Esophagus (tissue), 2 donors: Measurements from ENCODE around the gene TBC1D30. TPM values are rescaled to one million over a fixed set of nuclear protein-coding genes. Genes with fewer than 3 reads are reported as not detected.
"Not testable (repeated sequence)": the region's sequence is repeated elsewhere in the genome, so short reads cannot be mapped to it uniquely, and the experiment has no call there.

Source experiments
- H3K27ac ChIP-seq, 2 donors: one replicate each; pipeline ENCODE4 v1.5.1; 2013; ENCODE audit warnings: low read depth in 2 of 2, mild to moderate bottlenecking in 2 of 2, inconsistent platforms in 1 of 2, low read length in 1 of 2, moderate library complexity in 1 of 2
- H3K27me3 ChIP-seq, 2 donors: one replicate each; pipeline ENCODE4 v1.6.1; 2013; ENCODE audit warnings: low read length in 2 of 2, control low read depth in 1 of 2, mild to moderate bottlenecking in 1 of 2; ENCODE audit not compliant: insufficient read depth in 2 of 2, control insufficient read depth in 1 of 2
- H3K36me3 ChIP-seq, 2 donors: one replicate each; pipeline ENCODE4 v1.6.1; 2013; ENCODE audit warnings: low read length in 1 of 2; ENCODE audit not compliant: control insufficient read depth in 2 of 2, insufficient read depth in 2 of 2
- H3K4me1 ChIP-seq, 2 donors: one replicate each; pipeline ENCODE4 v1.6.1; 2013; ENCODE audit warnings: low read length in 1 of 2; ENCODE audit not compliant: control insufficient read depth in 2 of 2, insufficient read depth in 2 of 2
- H3K4me3 ChIP-seq, 2 donors: one replicate each; pipeline ENCODE4 v1.5.1; 2013; ENCODE audit warnings: low read length in 2 of 2, mild to moderate bottlenecking in 2 of 2, low read depth in 1 of 2, moderate library complexity in 1 of 2
- H3K9me3 ChIP-seq, 2 donors: one replicate each; pipeline ENCODE4 v1.6.1; 2013; ENCODE audit warnings: mild to moderate bottlenecking in 2 of 2, low read depth in 1 of 2, low read length in 1 of 2, moderate library complexity in 1 of 2; ENCODE audit not compliant: control insufficient read depth in 2 of 2, insufficient read depth in 1 of 2
- WGBS, 2 donors: extraction: QIAGEN DNeasy Blood & Tissue Kit; methylation state at CpG; one replicate each; pipeline ENCODE4 v1.1.7; 2013; 5-methylcytosine and 5-hydroxymethylcytosine counted together
- polyA plus RNA-seq, 2 donors: library from polyadenylated mRNA; stranded (reverse); fragments of 200-250 nt; gene quantifications; one replicate each; pipeline ENCODE4 v1.2.3, GENCODE V29; 2013
- donor health status: healthy with polysubstance abuse.
- donor health status: Bipolar disorder and iron deficiency.

Gene TBC1D30
- polyA plus RNA-seq, 2 donors, result 0.18 to 0.66 TPM

- no peaks in the 10 kb centered on the region for H3K27me3 ChIP-seq
- H3K4me1 ChIP-seq, result no peaks in the 10 kb centered on the region
- 89 to 91% methylated on average over 5 of the region's 5 CpGs for WGBS, 2 donors
These were observed 16.7 kb downstream of the TBC1D30 start for GRCh38 chr12:64840949-64841717.

GRCh38 chr12:64848409-64848808 lies 24.0 kb downstream of the TBC1D30 start:
- not testable (repeated sequence) for H3K27me3 ChIP-seq, H3K4me1 ChIP-seq

More at GRCh38 chr12:64840949-64841717, 16.7 kb downstream of the TBC1D30 start:
- H3K27ac ChIP-seq, result no peak overlapping the region
- no peaks in the 10 kb centered on the region for H3K36me3 ChIP-seq
- H3K4me3 ChIP-seq, result no peak overlapping the region
- H3K9me3 ChIP-seq, result no peaks in the 10 kb centered on the region

DNA sequence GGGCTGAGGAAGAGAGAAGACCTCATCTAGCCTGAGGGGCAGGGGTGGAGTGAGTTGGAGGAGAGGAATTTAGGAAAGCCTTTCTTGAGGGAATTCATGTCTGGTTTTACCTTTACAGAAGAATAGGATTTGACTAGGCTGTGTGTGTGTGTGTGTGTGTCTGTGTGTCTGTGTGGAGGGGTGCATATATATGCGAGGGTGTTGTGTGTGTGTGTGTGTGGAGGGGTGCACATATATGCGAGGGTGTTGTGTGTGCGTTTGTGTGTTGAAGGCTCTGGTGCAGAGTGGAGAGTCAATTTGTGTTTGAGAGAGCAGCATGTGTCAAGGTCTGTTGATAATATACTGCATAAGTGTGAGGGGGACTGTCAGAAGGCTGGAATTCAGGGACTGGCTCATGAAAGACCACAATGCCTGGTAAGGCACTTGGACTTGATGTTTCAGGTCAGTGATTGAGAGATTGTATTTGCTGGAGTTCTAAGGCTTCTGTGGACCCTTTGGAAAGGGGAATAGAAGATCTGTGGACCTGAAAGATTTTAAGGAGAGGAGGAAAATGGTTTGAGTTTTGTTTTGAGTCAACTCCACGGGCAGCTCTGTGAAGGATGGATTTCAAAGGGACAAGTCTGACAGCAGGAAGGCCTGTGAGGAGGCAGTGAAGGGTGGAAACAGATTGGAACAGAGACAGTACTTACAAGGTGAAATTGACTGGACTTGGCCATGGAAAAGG lies 34.6 kb downstream of the TBC1D30 start:
- Histone ChIP-seq H3K36me3 (no peaks in the 10 kb centered on the region), H3K4me1 (no peaks in the 10 kb centered on the region), H3K4me3 (no peak overlapping the region), H3K27me3 (no peaks in the 10 kb centered on the region), H3K9me3 (no peaks in the 10 kb centered on the region), H3K27ac (no peak overlapping the region)
- 86 to 87% methylated on average over 4 of the region's 4 CpGs for WGBS, 2 donors

More at GRCh38 chr12:64848409-64848808, 24.0 kb downstream of the TBC1D30 start:
- H3K36me3 ChIP-seq, H3K9me3 ChIP-seq, H3K27ac ChIP-seq, H3K4me3 ChIP-seq: not testable (repeated sequence)
- WGBS, 2 donors, result 92 to 95% methylated on average over 4 of the region's 4 CpGs

DNA sequence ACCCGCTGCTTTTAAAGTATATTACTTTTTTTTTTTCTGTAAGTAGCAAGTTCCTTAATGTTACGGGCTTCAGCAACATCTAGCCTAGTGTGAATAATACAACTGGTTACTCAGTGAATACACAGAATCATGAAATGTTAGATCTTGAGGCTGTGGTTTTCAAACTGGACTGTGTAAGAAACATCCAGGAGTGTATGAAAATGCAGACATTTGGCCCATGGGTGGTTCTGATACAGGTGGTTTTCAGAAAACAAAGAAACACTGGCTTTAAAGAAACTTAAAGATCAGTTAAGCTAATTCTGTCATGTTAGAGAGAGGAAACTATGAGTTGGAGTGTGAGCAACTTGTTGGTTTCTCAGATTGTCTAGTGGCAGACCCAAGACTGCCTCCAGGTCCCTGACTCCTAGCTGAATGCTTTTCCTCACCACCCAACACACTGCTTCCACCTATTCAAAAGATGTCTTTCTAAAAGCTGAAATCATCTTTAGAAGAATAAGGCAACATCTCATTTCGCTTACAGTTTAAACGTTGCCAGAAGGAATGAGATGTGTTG lies 36.1 kb downstream of the TBC1D30 start:
- WGBS, 2 donors, result 91 to 94% methylated on average over 4 of the region's 4 CpGs
- H3K9me3 ChIP-seq, result no peaks in the 10 kb centered on the region
- no peak overlapping the region for H3K4me3 ChIP-seq
- no peaks in the 10 kb centered on the region for H3K27me3 ChIP-seq
- no peak overlapping the region for H3K27ac ChIP-seq
- no peaks in the 10 kb centered on the region for H3K4me1 ChIP-seq
- no peaks in the 10 kb centered on the region for H3K36me3 ChIP-seq

GRCh38 chr12:64864319-64864718 lies 39.9 kb downstream of the TBC1D30 start:
- no peaks in the 10 kb centered on the region for H3K27me3 ChIP-seq
- H3K4me3 ChIP-seq, result no peak overlapping the region
- H3K4me1 ChIP-seq, result no peaks in the 10 kb centered on the region
- H3K27ac ChIP-seq, result no peak overlapping the region
- H3K9me3 ChIP-seq, result no peaks in the 10 kb centered on the region
- no peaks in the 10 kb centered on the region for H3K36me3 ChIP-seq
- 49 to 52% methylated on average over 5 of the region's 5 CpGs for WGBS, 2 donors

GRCh38 chr12:64875186-64875585 lies 50.7 kb downstream of the TBC1D30 start:
- Histone ChIP-seq H3K9me3 (peaks cover 0 to 3% of the 10 kb centered on the region in 2 donors), H3K36me3 (no peaks in the 10 kb centered on the region), H3K27me3 (no peaks in the 10 kb centered on the region), H3K4me3 (no peak overlapping the region), H3K4me1 (no peaks in the 10 kb centered on the region), H3K27ac (no peak overlapping the region)
- WGBS, 2 donors, result 87 to 91% methylated on average over 17 of the region's 17 CpGs

- whole genome bisulfite sequencing, 2 donors, result 92 to 95% methylated on average over 12 of the region's 12 CpGs
- H3K9me3 ChIP-seq, result peaks cover 0 to 3% of the 10 kb centered on the region in 2 donors
These were observed 52.1 kb downstream of the TBC1D30 start for GRCh38 chr12:64876388-64877071.

GRCh38 chr12:64877363-64878004 lies 53.0 kb downstream of the TBC1D30 start:
- Histone ChIP-seq H3K9me3 (peaks cover 0 to 3% of the 10 kb centered on the region in 2 donors), H3K4me1 (no peaks in the 10 kb centered on the region), H3K27me3 (no peaks in the 10 kb centered on the region), H3K36me3 (no peaks in the 10 kb centered on the region), H3K27ac (no peak overlapping the region), H3K4me3 (no peak overlapping the region)
- WGBS, 2 donors, result 74 to 78% methylated on average over 3 of the region's 3 CpGs

More at GRCh38 chr12:64876388-64877071, 52.1 kb downstream of the TBC1D30 start:
- H3K36me3 ChIP-seq, result no peaks in the 10 kb centered on the region
- H3K4me3 ChIP-seq, result no peak overlapping the region
- H3K27ac ChIP-seq, result no peak overlapping the region
- no peaks in the 10 kb centered on the region for H3K4me1 ChIP-seq
- no peaks in the 10 kb centered on the region for H3K27me3 ChIP-seq

DNA sequence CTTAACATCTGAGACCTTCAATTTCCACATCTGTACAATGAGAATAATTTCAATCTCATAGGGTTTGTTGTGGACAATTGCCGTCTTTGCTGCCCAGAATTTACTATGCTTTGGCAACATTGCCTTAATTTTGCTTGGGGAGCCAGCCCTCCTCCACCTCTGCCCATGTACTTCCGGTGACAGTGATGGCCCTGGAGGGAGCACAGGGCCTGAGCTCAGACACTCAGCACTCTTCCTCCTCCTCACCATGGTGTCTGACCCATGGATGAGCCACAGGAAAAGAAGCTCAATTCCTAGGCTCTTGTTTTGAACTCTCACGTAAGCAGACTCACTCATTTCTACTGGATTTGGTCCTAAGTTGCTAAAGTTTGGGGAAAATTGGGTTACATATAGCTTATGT lies 58.2 kb downstream of the TBC1D30 start:
- Histone ChIP-seq H3K27me3 (no peaks in the 10 kb centered on the region), H3K27ac (no peak overlapping the region), H3K36me3 (no peaks in the 10 kb centered on the region), H3K9me3 (peaks cover 0 to 3% of the 10 kb centered on the region in 2 donors), H3K4me1 (no peaks in the 10 kb centered on the region), H3K4me3 (no peak overlapping the region)
- WGBS, 2 donors, result 90% methylated on average over 3 of the region's 3 CpGs
